HG03175 (cell line): ENCODE data around the gene RTL1.

Source experiments
- ATAC-seq: cut with Tn5 transposase; IDR thresholded peaks from one replicate; pipeline ENCODE4 v1.9.1; 2021; ENCODE audit warnings: mild to moderate bottlenecking, moderate library complexity; ENCODE audit not compliant: unreplicated experiment

Gene RTL1

GRCh38 chr14:100867631-100868315 lies 35.7 kb downstream of the RTL1 start:
- ATAC-seq = no peak

- ATAC-seq = no peak
Observed at GRCh38 chr14:100866666-100867630, 36.6 kb downstream of the RTL1 start.

- ATAC-seq = no peak
Observed at GRCh38 chr14:100865682-100866591, 37.6 kb downstream of the RTL1 start.

GRCh38 chr14:100864960-100865681 lies 38.4 kb downstream of the RTL1 start:
- no peak for ATAC-seq

- no peak for ATAC-seq
Observed at GRCh38 chr14:100864206-100864605, 39.3 kb downstream of the RTL1 start.

GRCh38 chr14:100862793-100863192 lies 40.7 kb downstream of the RTL1 start:
- no peak for ATAC-seq

GRCh38 chr14:100862277-100862676 lies 41.2 kb downstream of the RTL1 start:
- no peak for ATAC-seq

- ATAC-seq = no peak
Observed at GRCh38 chr14:100861937-100862247, 41.6 kb downstream of the RTL1 start.

GRCh38 chr14:100861188-100861936 lies 42.2 kb downstream of the RTL1 start:
- no peak for ATAC-seq

- ATAC-seq = no peak
Observed at GRCh38 chr14:100860556-100861187, 42.9 kb downstream of the RTL1 start.

GRCh38 chr14:100859781-100860180 lies 43.7 kb downstream of the RTL1 start:
- no peak for ATAC-seq

- ATAC-seq = no peak
Observed at GRCh38 chr14:100858838-100859220, 44.7 kb downstream of the RTL1 start.

- ATAC-seq = no peak
Observed at GRCh38 chr14:100857923-100858837, 45.3 kb downstream of the RTL1 start.

- no peak for ATAC-seq
Observed at GRCh38 chr14:100857233-100857922, 46.1 kb downstream of the RTL1 start.

- ATAC-seq = no peak
Observed at GRCh38 chr14:100856056-100856950, 47.2 kb downstream of the RTL1 start.

GRCh38 chr14:100855256-100855930 lies 48.1 kb downstream of the RTL1 start:
- no peak for ATAC-seq
